K562 (cell line): Measurements from ENCODE around the gene CRKL. TPM values are rescaled to one million over a fixed set of nuclear protein-coding genes. Genes with fewer than 3 reads are reported as not detected.
A peak's percentile ranks its signal among the peaks of the same experiment; 100 is the strongest.

Experiments used
- ATF2 ChIP-seq: sonication (generic); formaldehyde crosslinking; IDR thresholded peaks from 2 replicates; pipeline ENCODE4 v1.8.1; 2022; ENCODE audit warnings: missing genetic modification reagents
- BCL6 ChIP-seq: fragments of 250-450 bp; sonication (Bioruptor Pico); IDR thresholded peaks from 2 replicates; pipeline ENCODE4 v1.4.0; 2020
- CREB5 ChIP-seq: fragments of 250-450 bp; sonication (Bioruptor Pico); IDR thresholded peaks from 2 replicates; pipeline ENCODE4 v1.5.0; 2020; ENCODE audit warnings: mild to moderate bottlenecking
- E2F6 ChIP-seq, 2 experiments: IDR thresholded peaks; 2 replicates each; pipeline ENCODE4 v1.6.1; 2011; ENCODE audit warnings: borderline replicate concordance in 1 of 2, control low read depth in 1 of 2, low read depth in 1 of 2, low read length in 1 of 2, mild to moderate bottlenecking in 1 of 2, mixed read lengths in 1 of 2, moderate library complexity in 1 of 2; ENCODE audit not compliant: insufficient read depth in 1 of 2, insufficient read length in 1 of 2, poor library complexity in 1 of 2, severe bottlenecking in 1 of 2; ENCODE audit errors: extremely low read depth in 1 of 2
- ETV1 ChIP-seq: fragments of 450-650 bp; conservative IDR thresholded peaks from 2 replicates; pipeline ENCODE4 v1.6.1; 2016; ENCODE audit warnings: missing genetic modification characterization, control low read depth, low read depth, missing compliant biosample characterization
- ETV5 ChIP-seq: sonication (generic); formaldehyde crosslinking; IDR thresholded peaks from 2 replicates; pipeline ENCODE4 v1.4.0; 2020; ENCODE audit warnings: low read depth, mild to moderate bottlenecking, missing genetic modification reagents
- GTF2E2 ChIP-seq: fragments of 200-800 bp; sonication (Bioruptor generic); IDR thresholded peaks from 2 replicates; pipeline ENCODE4 v1.6.1; 2016; ENCODE audit warnings: missing genetic modification characterization, missing compliant biosample characterization
- HCFC1 ChIP-seq: IDR thresholded peaks from 2 replicates; pipeline ENCODE4 v1.6.1; 2012; ENCODE audit warnings: low read depth, low read length, improper control_type of control experiment
- HNRNPH1 ChIP-seq: fragments of 200-400 bp; formaldehyde crosslinking; optimal IDR thresholded peaks from 2 replicates; pipeline ENCODE3; 2017; ENCODE audit warnings: low read depth, mild to moderate bottlenecking, low read length, moderate library complexity
- HSF4 ChIP-seq: fragments of 250-450 bp; sonication (Bioruptor Pico); IDR thresholded peaks from 2 replicates; pipeline ENCODE4 v2.1.2; 2022; ENCODE audit warnings: mild to moderate bottlenecking, moderate library complexity, borderline replicate concordance
- MTA2 ChIP-seq: fragments of 450-650 bp; IDR thresholded peaks from 2 replicates; pipeline ENCODE4 v1.6.1; 2016; ENCODE audit warnings: low read depth
- PREB ChIP-seq: sonication (generic); formaldehyde crosslinking; IDR thresholded peaks from 2 replicates; pipeline ENCODE4 v1.8.1; 2023; ENCODE audit warnings: mild to moderate bottlenecking, missing genetic modification reagents
- SFPQ ChIP-seq: fragments of 200-400 bp; formaldehyde crosslinking; IDR thresholded peaks from 2 replicates; pipeline ENCODE4 v1.6.1; 2017; ENCODE audit warnings: mild to moderate bottlenecking, low read depth, low read length, moderate library complexity
- SNRNP70 ChIP-seq: fragments of 200-400 bp; formaldehyde crosslinking; optimal IDR thresholded peaks from 2 replicates; pipeline ENCODE3; 2017; ENCODE audit warnings: low read depth, low read length
- SRSF9 ChIP-seq: fragments of 200-400 bp; formaldehyde crosslinking; IDR thresholded peaks from 2 replicates; pipeline ENCODE4 v1.6.1; 2017; ENCODE audit warnings: low read depth, low read length, borderline replicate concordance
- TRIM25 ChIP-seq: fragments of 450-650 bp; IDR thresholded peaks from 2 replicates; pipeline ENCODE4 v1.7.0; 2016; ENCODE audit warnings: borderline replicate concordance
- ZBED1 ChIP-seq: IDR thresholded peaks from 2 replicates; pipeline ENCODE4 v1.6.1; 2014
- ZNF140 ChIP-seq: fragments of 250-450 bp; sonication (Bioruptor Pico); IDR thresholded peaks from 2 replicates; pipeline ENCODE4 v1.8.0; 2021; ENCODE audit warnings: moderate library complexity, mild to moderate bottlenecking, inconsistent platforms
- ZZZ3 ChIP-seq: fragments of 450-650 bp; IDR thresholded peaks from 2 replicates; pipeline ENCODE4 v1.6.1; 2016; ENCODE audit warnings: antibody characterized with exemption, mild to moderate bottlenecking, moderate library complexity
- polyA plus RNA-seq, 8 experiments: library from polyadenylated mRNA; depleted of rRNA in 4 of 8; stranded (reverse) in 5 of 8; unstranded in 3 of 8; fragments of >200 nt; fragmentation: Nextera tagmentation in 2 of 8; fragmentation: Illumina TruSeq in 1 of 8; extraction: Ambion mirVana in 2 of 8; extraction: Trizol in 1 of 8; gene quantifications; 2 replicates each; pipeline versions ENCODE4 v1.2.1 to v1.2.3, GENCODE V29; 2011 to 2014; ENCODE audit warnings: inconsistent platforms in 1 of 8, missing spikeins in 1 of 8
- total RNA-seq, 7 experiments: library from RNA; depleted of rRNA in 6 of 7; stranded (reverse); fragments of >200 nt in 6 of 7; fragmentation: Illumina TruSeq in 2 of 7; extraction: Trizol in 2 of 7; gene quantifications; 2 replicates each; pipeline versions ENCODE4 v1.2.1 to v1.2.3, GENCODE V29; 2011 to 2021; ENCODE audit warnings: low replicate concordance in 1 of 7

CRKL gene
- total and polyA plus RNA-seq, 9 of the 15 experiments (the other 6 are each of a cell fraction or from before 2014, with no cell fraction given), result 100 to 263 (median 124) TPM

GRCh38 chr22:20931126-20931654, 14.0 kb downstream of the CRKL start (continued):
- TF ChIP-seq TRIM25 (no peak), ETV5 (CRISPR knock-in tag) (peak; percentile 45; the same call in 1 of the 2 replicates), ZNF140 (CRISPR knock-in tag) (no peak), MTA2 (no peak), HCFC1 (no peak), BCL6 (CRISPR knock-in tag) (no peak), PREB (CRISPR knock-in tag) (no peak), SRSF9 (no peak), CREB5 (CRISPR knock-in tag) (no peak), GTF2E2 (no peak), SFPQ (no peak), ZBED1 (no peak), HSF4 (CRISPR knock-in tag) (no peak), ETV1 (tag) (no peak), E2F6 (IDR thresholded peaks at IDR 0.05; ENCODE audit: borderline replicate concordance in 1 of 2, extremely low read depth in 1 of 2, insufficient read depth in 1 of 2, insufficient read length in 1 of 2, low read depth in 1 of 2, low read length in 1 of 2, poor library complexity in 1 of 2, severe bottlenecking in 1 of 2) (no peak), SNRNP70 (peak; percentile 28), ATF2 (CRISPR knock-in tag) (0 out of 2 replicates have a peak, but pooled peaks have one; percentile 45), HNRNPH1 (no peak), ZZZ3 (0 out of 2 replicates have a peak, but pooled peaks have one; percentile 29)
